ENCODE results near the gene PCK1. TPM values are rescaled to one million over a fixed set of nuclear protein-coding genes. Genes with fewer than 3 reads are reported as not detected.

Gene PCK1
- total RNA-seq, 4 donors from 2014 or later: 16.1 to 131 (median 65.2) TPM

- Histone ChIP-seq H3K4me3 (no peak overlapping the region), H3K4me1 (peaks cover 0 to 11% (median 6%) of the 10 kb centered on the region in 4 donors), H3K27ac (no peak overlapping the region), H3K9me3 (no peaks in the 10 kb centered on the region), H3K27me3 (no peaks in the 10 kb centered on the region), H3K36me3 (no peaks in the 10 kb centered on the region)
- TF ChIP-seq CTCF (IDR thresholded peaks at IDR 0.05): no peak
- TF ChIP-seq EP300 (IDR thresholded peaks at IDR 0.05): no peak
- no peak for TF ChIP-seq POLR2A (IDR thresholded peaks at IDR 0.05)
- DNase-seq (ENCODE audit: low spot score in 2 of 2): no peak
- WGBS, 2 donors: 50 to 62% methylated on average over 17 of the region's 17 CpGs
These were observed 32.4 kb downstream of the PCK1 start for GRCh38 chr20:57593134-57593886.

GRCh38 chr20:57594092-57594951 is 33.4 kb downstream of the PCK1 start:
- TF ChIP-seq EP300 (IDR thresholded peaks at IDR 0.05): no peak
- TF ChIP-seq CTCF (IDR thresholded peaks at IDR 0.05): peak; percentile 79 to 97 (median 83)
- Histone ChIP-seq H3K27ac (no peak overlapping the region), H3K36me3 (no peaks in the 10 kb centered on the region), H3K27me3 (no peaks in the 10 kb centered on the region), H3K9me3 (no peaks in the 10 kb centered on the region), H3K4me3 (no peak overlapping the region), H3K4me1 (peaks cover 0 to 11% (median 6%) of the 10 kb centered on the region in 4 donors)
- 34 to 37% methylated on average over 27 of the region's 27 CpGs for WGBS, 2 donors
- peak in 1 of 2 donors; percentile 53 for DNase-seq (ENCODE audit: low spot score in 2 of 2)

- Histone ChIP-seq H3K27me3 (no peaks in the 10 kb centered on the region), H3K9me3 (no peaks in the 10 kb centered on the region), H3K4me1 (peaks cover 0 to 11% (median 6%) of the 10 kb centered on the region in 4 donors), H3K36me3 (no peaks in the 10 kb centered on the region), H3K4me3 (no peak overlapping the region), H3K27ac (no peak overlapping the region)
- DNase-seq (ENCODE audit: low spot score in 2 of 2): no peak
- TF ChIP-seq CTCF (IDR thresholded peaks at IDR 0.05) (no peak), EP300 (IDR thresholded peaks at IDR 0.05) (no peak), POLR2A (IDR thresholded peaks at IDR 0.05) (no peak)
- WGBS, 2 donors: 83 to 88% methylated on average over 18 to 23 of the region's 25 CpGs
These were observed 34.4 kb downstream of the PCK1 start for GRCh38 chr20:57595041-57596030.

- no peaks in the 10 kb centered on the region for H3K9me3 ChIP-seq
- peaks cover 0 to 11% (median 6%) of the 10 kb centered on the region in 4 donors for H3K4me1 ChIP-seq
- H3K36me3 ChIP-seq: no peaks in the 10 kb centered on the region
- H3K4me3 ChIP-seq: no peak overlapping the region
- no peak for DNase-seq (ENCODE audit: low spot score in 2 of 2)
- WGBS, 2 donors: 71 to 72% methylated on average over 11 of the region's 11 CpGs
- no peak overlapping the region for H3K27ac ChIP-seq
- TF ChIP-seq CTCF (IDR thresholded peaks at IDR 0.05) (no peak), POLR2A (IDR thresholded peaks at IDR 0.05) (no peak), EP300 (IDR thresholded peaks at IDR 0.05) (no peak)
- H3K27me3 ChIP-seq: no peaks in the 10 kb centered on the region
These were observed 35.4 kb downstream of the PCK1 start for GRCh38 chr20:57596358-57596757.

Measured in tibial nerve (tissue), 4 donors.